ENCODE results near the gene SGF29.
"Not testable (repeated sequence)": the region's sequence is repeated elsewhere in the genome, so short reads cannot be mapped to it uniquely, and the experiment has no call there.

SGF29 gene

GRCh38 chr16:28612359-28613280 lies 58.9 kb downstream of the SGF29 start:
- H3K36me3 ChIP-seq (ENCODE audit: control insufficient read depth, low read depth, low read length); H3K9ac ChIP-seq (ENCODE audit: low read length); H3K9me3 ChIP-seq (ENCODE audit: control insufficient read depth, low read depth, low read length); H3K4me1 ChIP-seq (ENCODE audit: control insufficient read depth, low read depth, low read length); H3K4me3 ChIP-seq (ENCODE audit: low read length); H3K27ac ChIP-seq (ENCODE audit: low read length); H3K27me3 ChIP-seq (ENCODE audit: control insufficient read depth, insufficient read depth, low read length): not testable (repeated sequence)

DNA sequence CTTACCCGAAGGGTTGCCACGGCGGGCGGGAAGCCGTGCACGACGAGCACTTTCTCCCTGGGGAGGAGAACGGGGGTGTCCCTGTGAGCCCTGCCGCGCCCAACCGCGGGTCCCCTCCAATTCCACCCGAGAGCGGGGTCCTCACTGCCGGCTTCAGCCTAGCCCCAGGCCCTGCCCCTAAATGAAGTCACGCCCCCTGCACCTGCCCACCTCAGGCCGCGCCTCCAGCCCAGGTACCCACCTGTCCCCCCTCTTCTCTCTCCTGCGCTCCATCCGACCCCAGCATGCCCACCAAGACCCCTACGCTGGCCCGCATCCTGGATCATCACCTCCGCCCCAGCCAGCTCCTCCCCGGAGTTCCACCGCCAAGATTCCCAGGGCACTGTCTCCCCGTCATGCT lies 60.2 kb downstream of the SGF29 start:
- not testable (repeated sequence) for H3K4me3 ChIP-seq (ENCODE audit: low read length); H3K27ac ChIP-seq (ENCODE audit: low read length)

DNA sequence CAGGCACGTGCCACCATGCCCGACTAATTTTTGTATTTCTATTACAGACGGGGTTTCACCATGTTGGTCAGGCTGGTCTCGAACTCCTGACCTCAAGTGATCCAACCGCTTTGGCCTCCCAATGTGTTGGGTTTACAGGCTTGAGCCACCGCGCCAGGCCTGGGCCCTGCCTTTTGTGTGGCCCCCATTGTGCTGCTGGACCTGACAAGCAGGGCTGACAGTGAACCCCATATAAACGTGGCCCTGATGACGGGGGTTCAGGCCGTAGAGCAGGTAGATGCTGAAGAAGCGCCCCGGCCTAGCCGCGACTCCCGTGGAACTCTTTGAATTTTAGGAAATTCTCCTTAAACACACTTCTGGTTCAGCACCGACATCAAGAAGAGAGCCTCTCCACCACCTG lies 60.8 kb downstream of the SGF29 start:
- H3K9me3 ChIP-seq (ENCODE audit: control insufficient read depth, low read depth, low read length); H3K27ac ChIP-seq (ENCODE audit: low read length); H3K9ac ChIP-seq (ENCODE audit: low read length); H3K36me3 ChIP-seq (ENCODE audit: control insufficient read depth, low read depth, low read length); H3K4me3 ChIP-seq (ENCODE audit: low read length); H3K27me3 ChIP-seq (ENCODE audit: control insufficient read depth, insufficient read depth, low read length): not testable (repeated sequence)
- peaks cover 11% of the 10 kb centered on the region for H3K4me1 ChIP-seq (ENCODE audit: control insufficient read depth, low read depth, low read length)

More for the DNA sequence above, 60.2 kb downstream of the SGF29 start:
- not testable (repeated sequence) for H3K36me3 ChIP-seq (ENCODE audit: control insufficient read depth, low read depth, low read length); H3K9ac ChIP-seq (ENCODE audit: low read length); H3K9me3 ChIP-seq (ENCODE audit: control insufficient read depth, low read depth, low read length); H3K27me3 ChIP-seq (ENCODE audit: control insufficient read depth, insufficient read depth, low read length)
- H3K4me1 ChIP-seq (ENCODE audit: control insufficient read depth, low read depth, low read length): peaks cover 11% of the 10 kb centered on the region

GRCh38 chr16:28615486-28616223 lies 61.9 kb downstream of the SGF29 start:
- not testable (repeated sequence) for H3K27ac ChIP-seq (ENCODE audit: low read length); H3K9ac ChIP-seq (ENCODE audit: low read length)

GRCh38 chr16:28616224-28616577 lies 62.5 kb downstream of the SGF29 start:
- H3K27ac ChIP-seq (ENCODE audit: low read length); H3K9ac ChIP-seq (ENCODE audit: low read length); H3K4me1 ChIP-seq (ENCODE audit: control insufficient read depth, low read depth, low read length): not testable (repeated sequence)

More at GRCh38 chr16:28615486-28616223, 61.9 kb downstream of the SGF29 start:
- not testable (repeated sequence) for H3K36me3 ChIP-seq (ENCODE audit: control insufficient read depth, low read depth, low read length); H3K9me3 ChIP-seq (ENCODE audit: control insufficient read depth, low read depth, low read length); H3K27me3 ChIP-seq (ENCODE audit: control insufficient read depth, insufficient read depth, low read length); H3K4me3 ChIP-seq (ENCODE audit: low read length)
- H3K4me1 ChIP-seq (ENCODE audit: control insufficient read depth, low read depth, low read length): peaks cover 11% of the 10 kb centered on the region

DNA sequence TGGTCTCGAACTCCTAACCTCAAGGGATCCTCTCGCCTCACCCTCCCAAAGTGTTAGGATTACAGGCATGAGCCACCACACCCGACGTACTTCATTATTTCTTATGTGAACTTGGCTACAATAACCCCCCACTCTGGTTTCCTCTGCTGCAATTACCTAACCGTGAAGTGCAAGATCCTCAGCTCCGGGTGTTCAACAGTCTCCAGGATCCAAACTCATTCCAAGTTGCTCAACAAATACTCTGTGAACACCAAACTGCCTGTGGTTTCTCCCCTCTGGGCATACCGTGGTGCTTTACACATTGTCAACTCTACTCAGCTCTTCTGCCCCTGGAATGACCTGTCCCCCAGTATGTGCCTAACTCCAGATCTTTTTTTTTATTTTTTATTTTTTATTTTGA lies 62.9 kb downstream of the SGF29 start:
- peaks cover 8% of the 10 kb centered on the region for H3K4me1 ChIP-seq (ENCODE audit: control insufficient read depth, low read depth, low read length)
- H3K27ac ChIP-seq (ENCODE audit: low read length): no peak overlapping the region
- no peaks in the 10 kb centered on the region for H3K36me3 ChIP-seq (ENCODE audit: control insufficient read depth, low read depth, low read length)
- no peak overlapping the region for H3K9ac ChIP-seq (ENCODE audit: low read length)
- no peaks in the 10 kb centered on the region for H3K27me3 ChIP-seq (ENCODE audit: control insufficient read depth, insufficient read depth, low read length)
- no peaks in the 10 kb centered on the region for H3K9me3 ChIP-seq (ENCODE audit: control insufficient read depth, low read depth, low read length)
- H3K4me3 ChIP-seq (ENCODE audit: low read length): no peak overlapping the region

More at GRCh38 chr16:28616224-28616577, 62.5 kb downstream of the SGF29 start:
- not testable (repeated sequence) for H3K4me3 ChIP-seq (ENCODE audit: low read length); H3K36me3 ChIP-seq (ENCODE audit: control insufficient read depth, low read depth, low read length); H3K27me3 ChIP-seq (ENCODE audit: control insufficient read depth, insufficient read depth, low read length); H3K9me3 ChIP-seq (ENCODE audit: control insufficient read depth, low read depth, low read length)

DNA sequence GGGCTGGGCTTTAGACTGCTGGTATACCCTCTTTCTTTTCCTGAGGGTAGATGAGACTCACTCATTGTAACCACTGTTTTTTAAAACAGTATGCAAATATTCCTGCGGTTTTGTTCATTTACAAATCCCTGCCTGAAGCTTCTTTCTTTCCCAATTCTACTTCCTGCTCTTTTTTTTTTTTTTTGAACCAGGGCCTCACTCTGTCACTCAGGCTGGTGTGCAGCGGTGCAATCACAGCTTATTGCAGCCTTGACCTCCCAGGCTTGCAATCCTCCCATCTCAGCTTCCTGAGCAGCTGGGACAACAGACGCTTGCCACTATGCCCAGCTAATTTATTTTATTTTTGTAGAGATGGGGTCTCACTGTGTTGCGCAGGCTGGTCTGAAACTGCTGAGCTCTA lies 64.2 kb downstream of the SGF29 start:
- H3K4me1 ChIP-seq (ENCODE audit: control insufficient read depth, low read depth, low read length): peaks cover 8% of the 10 kb centered on the region
- no peaks in the 10 kb centered on the region for H3K36me3 ChIP-seq (ENCODE audit: control insufficient read depth, low read depth, low read length)
- H3K4me3 ChIP-seq (ENCODE audit: low read length): no peak overlapping the region
- H3K27ac ChIP-seq (ENCODE audit: low read length): no peak overlapping the region
- H3K27me3 ChIP-seq (ENCODE audit: control insufficient read depth, insufficient read depth, low read length): no peaks in the 10 kb centered on the region
- H3K9ac ChIP-seq (ENCODE audit: low read length): no peak overlapping the region
- H3K9me3 ChIP-seq (ENCODE audit: control insufficient read depth, low read depth, low read length): no peaks in the 10 kb centered on the region

GRCh38 chr16:28620316-28620715 lies 66.6 kb downstream of the SGF29 start:
- H3K4me3 ChIP-seq (ENCODE audit: low read length); H3K4me1 ChIP-seq (ENCODE audit: control insufficient read depth, low read depth, low read length); H3K27me3 ChIP-seq (ENCODE audit: control insufficient read depth, insufficient read depth, low read length); H3K9me3 ChIP-seq (ENCODE audit: control insufficient read depth, low read depth, low read length); H3K9ac ChIP-seq (ENCODE audit: low read length); H3K36me3 ChIP-seq (ENCODE audit: control insufficient read depth, low read depth, low read length); H3K27ac ChIP-seq (ENCODE audit: low read length): not testable (repeated sequence)

GRCh38 chr16:28621481-28622155 lies 67.9 kb downstream of the SGF29 start:
- Histone ChIP-seq H3K27ac (ENCODE audit: low read length) (no peak overlapping the region), H3K4me3 (ENCODE audit: low read length) (no peak overlapping the region), H3K9me3 (ENCODE audit: control insufficient read depth, low read depth, low read length) (no peaks in the 10 kb centered on the region), H3K27me3 (ENCODE audit: control insufficient read depth, insufficient read depth, low read length) (no peaks in the 10 kb centered on the region), H3K9ac (ENCODE audit: low read length) (no peak overlapping the region), H3K4me1 (ENCODE audit: control insufficient read depth, low read depth, low read length) (peaks cover 8% of the 10 kb centered on the region), H3K36me3 (ENCODE audit: control insufficient read depth, low read depth, low read length) (no peaks in the 10 kb centered on the region)

GRCh38 chr16:28622532-28623171 lies 68.9 kb downstream of the SGF29 start:
- not testable (repeated sequence) for H3K4me1 ChIP-seq (ENCODE audit: control insufficient read depth, low read depth, low read length); H3K36me3 ChIP-seq (ENCODE audit: control insufficient read depth, low read depth, low read length); H3K4me3 ChIP-seq (ENCODE audit: low read length); H3K27me3 ChIP-seq (ENCODE audit: control insufficient read depth, insufficient read depth, low read length); H3K27ac ChIP-seq (ENCODE audit: low read length); H3K9me3 ChIP-seq (ENCODE audit: control insufficient read depth, low read depth, low read length); H3K9ac ChIP-seq (ENCODE audit: low read length)

DNA sequence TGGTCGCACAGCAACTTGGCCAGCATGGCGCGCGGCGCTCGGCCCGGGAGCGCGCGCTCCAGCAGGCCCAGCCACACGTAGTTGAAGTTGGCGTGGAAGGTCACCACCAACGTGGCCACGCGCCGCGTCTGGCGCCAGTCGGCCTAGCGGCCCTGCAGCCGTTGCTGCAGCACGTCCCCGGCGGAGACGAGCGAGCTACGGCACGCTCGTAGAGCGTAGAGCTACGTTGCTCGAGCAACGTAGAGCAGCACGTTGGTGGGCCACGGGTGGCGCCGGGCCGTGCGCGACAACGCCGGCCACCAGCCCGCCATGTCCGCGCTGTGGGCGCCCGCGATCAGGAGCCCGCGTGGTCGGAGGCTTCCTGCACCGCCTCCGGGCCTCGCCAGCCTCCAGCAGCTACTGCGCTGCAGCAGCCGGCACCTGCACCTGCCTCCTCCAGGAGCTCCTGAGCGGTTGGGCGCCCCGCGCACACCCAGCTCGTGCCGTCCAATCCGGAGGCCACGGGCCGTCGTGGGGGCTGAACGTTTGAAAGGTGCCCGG lies 69.5 kb downstream of the SGF29 start:
- no peaks in the 10 kb centered on the region for H3K36me3 ChIP-seq (ENCODE audit: control insufficient read depth, low read depth, low read length)
- no peak overlapping the region for H3K9ac ChIP-seq (ENCODE audit: low read length)
- no peaks in the 10 kb centered on the region for H3K9me3 ChIP-seq (ENCODE audit: control insufficient read depth, low read depth, low read length)
- H3K4me3 ChIP-seq (ENCODE audit: low read length): no peak overlapping the region
- H3K27ac ChIP-seq (ENCODE audit: low read length): no peak overlapping the region
- no peaks in the 10 kb centered on the region for H3K27me3 ChIP-seq (ENCODE audit: control insufficient read depth, insufficient read depth, low read length)
- H3K4me1 ChIP-seq (ENCODE audit: control insufficient read depth, low read depth, low read length): no peaks in the 10 kb centered on the region
